Forelimb muscle (tissue), 1 donor: ENCODE data around the gene GKN2. TPM values are rescaled to one million over a fixed set of nuclear protein-coding genes. Genes with fewer than 3 reads are reported as not detected.
"Not testable (repeated sequence)": the region's sequence is repeated elsewhere in the genome, so short reads cannot be mapped to it uniquely, and the experiment has no call there.

Experiments used
- DNase-seq: peaks from one replicate; pipeline ENCODE4 v3.0.0-alpha.2; 2013; ENCODE audit warnings: low read depth
- polyA plus RNA-seq: library from polyadenylated mRNA; unstranded; fragments of 120-200 nt; gene quantifications from one replicate; pipeline ENCODE4 v1.2.1, GENCODE V29; 2013; ENCODE audit not compliant: insufficient read length

Gene GKN2
- polyA plus RNA-seq, 1 donor, result not detected

DNA sequence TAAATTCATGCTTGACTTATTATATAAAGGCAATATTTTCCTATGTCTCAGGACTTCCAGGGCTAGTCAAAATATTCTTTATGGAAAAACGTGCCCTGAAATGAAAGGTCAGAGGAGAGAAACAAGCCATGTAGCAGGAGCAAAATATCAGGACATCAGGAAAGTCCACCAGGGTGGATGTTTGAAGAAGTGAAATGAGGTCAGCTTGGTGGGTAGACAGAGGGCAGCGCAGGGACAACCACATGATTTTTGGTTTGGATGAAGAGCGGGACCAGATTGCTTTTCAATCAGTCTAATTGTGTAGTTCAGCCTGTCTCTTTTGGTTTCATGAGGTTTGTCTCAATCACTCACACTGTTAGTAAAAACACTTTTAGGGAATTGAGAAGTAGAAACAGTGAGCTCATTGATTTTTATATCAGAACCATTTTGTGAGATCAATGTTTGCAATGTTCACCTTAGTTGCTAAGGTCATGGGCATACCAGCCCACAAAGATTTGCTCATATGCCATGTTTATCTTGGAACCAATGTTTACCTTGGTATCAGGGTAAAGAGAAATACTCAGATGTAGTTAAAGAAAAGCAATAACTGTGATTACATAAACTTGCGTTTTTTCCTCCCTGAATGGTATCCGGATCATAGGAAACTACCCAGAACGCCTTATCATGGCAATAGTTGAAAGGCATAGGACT, 32.1 kb downstream of the GKN2 start:
- no peak for DNase-seq

DNA sequence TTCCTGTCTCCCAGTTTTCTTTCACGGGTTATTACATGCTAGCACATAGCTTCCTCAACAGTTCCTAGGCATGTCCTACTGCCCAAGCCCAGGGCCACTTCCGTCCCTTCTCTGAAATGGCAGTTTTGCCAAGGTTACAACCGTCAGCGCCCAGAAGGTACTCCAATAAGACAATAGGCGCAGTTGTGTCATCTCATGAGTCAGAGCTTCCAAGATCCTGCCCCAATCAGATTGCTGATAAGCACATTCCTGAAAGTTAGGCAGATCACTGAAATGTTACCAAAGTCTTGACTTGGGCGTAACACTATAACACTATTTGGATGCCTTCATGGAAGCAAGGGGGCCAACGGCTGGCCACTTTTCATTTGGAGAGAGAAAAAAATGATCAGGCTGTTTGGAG, 34.2 kb downstream of the GKN2 start:
- no peak for DNase-seq

DNA sequence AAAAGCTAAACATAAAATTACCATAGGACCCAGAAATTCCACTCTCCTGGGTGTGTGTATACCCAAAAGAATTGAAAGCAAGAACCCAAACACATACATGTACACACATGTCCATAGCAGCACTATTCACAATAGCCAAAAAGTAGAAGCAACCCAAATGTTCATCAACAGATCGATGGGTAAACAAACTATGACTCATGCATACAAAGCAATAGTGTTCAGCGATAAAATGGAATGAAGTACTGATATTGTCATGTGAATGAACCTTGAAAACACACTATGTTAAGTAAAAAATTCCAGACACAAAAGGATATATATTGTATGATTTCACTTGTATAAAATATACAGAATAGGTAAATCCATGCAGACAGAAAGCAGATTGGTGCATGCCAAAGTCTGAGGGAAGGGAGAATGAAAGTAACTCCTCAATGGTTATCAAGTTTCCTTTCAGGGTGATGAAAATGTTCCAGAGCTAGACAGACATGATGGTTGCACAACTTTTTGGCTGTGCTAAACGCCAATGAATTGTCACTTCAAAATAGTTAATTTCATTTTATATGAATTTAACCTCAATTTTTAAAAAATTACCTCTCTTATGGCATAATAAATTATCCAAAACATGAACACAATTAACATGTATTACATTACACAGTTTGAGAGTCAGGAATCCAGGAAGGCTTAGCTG, 35.5 kb downstream of the GKN2 start:
- DNase-seq, result no peak

DNA sequence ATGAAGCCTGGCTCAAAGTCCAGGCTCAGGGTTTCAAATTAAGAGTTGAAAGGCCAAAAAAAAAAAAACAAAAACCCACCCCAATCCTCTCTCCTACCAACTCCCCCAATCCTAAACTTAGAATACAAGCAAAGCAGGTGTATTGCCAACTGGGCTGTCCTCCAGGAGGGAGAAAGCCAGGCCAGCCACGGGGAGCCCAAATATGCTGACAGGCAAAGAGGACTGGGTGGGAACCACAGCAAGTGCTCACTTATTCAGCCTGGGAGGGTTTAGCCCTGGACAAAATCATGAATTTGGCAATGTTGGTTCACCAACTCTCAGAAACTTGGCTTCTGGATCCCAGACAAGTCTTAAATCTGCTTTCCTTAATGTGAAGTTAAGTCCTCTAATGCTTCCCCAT, 36.5 kb downstream of the GKN2 start:
- no peak for DNase-seq

DNA sequence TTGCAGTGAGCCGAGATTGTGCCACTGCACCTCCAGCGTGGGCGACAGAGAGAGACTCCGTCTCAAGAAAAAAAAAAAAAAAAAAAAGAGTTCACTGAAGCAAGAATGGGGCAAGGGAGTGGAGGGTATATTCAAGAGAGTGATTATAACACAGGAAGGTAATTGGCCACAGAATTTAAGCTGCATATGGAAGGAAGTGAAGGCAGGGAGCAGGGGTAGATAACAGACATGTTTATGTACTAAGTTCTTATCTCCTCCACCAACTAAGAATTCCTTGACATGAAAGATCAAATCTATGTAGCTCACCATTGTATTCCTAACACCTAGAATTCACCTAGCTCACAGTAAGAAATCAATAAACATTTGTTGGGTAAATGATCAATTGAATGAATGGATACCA, 37.3 kb downstream of the GKN2 start:
- DNase-seq, result no peak

DNA sequence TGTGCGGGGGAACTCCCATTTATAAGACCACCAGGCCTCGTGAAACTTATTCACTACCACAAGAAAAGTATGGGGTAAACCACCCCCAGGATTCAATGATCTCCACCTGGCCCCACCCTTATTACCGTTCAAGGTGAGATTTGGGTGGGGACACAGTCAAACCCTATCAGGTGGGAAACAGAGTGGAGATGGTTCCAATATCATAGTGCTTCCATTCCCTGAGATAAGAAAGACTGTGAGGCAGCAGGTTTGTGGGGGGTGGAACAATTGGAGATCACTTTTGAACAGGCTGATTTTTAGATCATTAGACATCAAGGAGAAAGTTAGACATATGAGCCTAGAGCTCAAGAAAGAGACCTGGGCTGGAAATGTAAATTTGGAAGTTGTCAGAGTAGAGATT, 39.3 kb downstream of the GKN2 start:
- DNase-seq, result no peak

DNA sequence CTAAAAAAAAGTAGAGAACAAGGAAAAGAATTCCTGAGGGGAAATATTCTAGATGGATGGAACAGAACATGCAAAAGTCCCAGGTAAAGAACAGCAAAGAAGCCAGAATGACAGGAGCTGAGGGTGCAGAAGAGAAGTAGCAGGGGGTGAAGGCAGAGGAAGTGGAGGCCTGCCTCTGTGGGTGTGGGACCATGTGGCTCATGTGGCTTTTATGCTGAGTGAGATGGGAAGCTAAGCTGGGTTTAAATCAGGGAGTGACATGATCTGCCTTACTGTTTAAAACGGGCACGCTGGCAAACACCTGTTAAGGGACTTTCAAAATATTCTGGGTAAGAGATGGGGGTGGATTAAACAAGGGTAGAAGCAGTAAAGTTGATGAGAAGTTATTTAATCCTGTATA, 40.0 kb downstream of the GKN2 start:
- no peak for DNase-seq

DNA sequence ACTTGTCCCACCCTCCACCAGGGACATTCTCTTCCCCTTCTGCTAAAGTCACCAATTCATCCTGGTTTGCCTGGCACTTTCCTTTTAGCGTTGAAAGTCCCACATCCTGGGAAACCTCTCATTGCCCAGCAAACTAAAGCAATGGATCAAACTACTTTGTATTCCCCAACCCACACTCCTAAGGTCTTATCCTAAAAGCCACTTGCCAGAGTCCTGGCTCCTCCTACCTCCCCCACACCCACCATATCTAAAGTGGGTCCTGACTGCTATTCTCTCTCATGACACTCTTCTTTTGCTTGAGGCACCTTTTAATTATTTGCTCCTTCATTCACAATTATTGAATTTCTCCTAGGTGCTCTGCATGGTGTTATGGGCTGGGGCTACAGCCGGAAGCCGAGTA, 40.6 kb downstream of the GKN2 start:
- DNase-seq, result no peak

DNA sequence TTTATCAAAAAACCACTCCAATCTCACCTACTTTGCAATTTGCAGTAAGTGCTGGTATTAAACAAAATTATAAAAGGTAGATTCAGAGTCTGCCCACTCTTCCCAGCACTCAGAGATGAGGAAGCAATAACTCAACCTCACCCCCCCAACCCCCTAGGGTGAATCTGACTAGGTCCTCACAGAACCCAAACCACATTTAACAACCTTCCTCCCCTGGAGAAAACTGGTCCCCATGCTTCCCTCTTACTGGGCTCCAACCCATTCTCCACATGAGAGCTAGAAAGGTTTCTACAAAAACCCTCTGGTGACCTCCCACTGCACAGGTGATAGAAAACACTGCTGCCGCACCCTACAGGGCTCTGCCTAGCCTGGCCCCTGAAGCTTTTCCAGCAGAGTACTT, 41.0 kb downstream of the GKN2 start:
- no peak for DNase-seq

DNA sequence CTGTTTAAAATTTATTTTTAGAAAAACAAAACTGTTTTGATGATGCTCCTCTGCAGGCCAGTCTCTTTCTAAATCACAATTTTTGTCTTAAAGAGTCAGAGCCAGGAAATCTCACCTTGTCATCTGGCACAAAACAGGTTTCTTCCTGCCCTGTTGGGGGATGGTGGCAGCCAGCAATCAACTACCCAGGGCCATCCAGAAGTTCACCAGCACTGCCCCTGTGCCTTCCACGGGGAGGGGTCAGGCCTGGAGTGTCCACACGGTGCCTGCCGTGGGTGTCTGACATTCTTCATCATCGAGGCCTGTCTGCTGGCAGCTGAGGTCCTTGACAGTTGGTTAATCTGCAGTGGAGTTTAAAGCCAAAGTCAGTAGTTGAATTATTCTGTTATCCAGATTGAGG, 41.4 kb downstream of the GKN2 start:
- no peak for DNase-seq

DNA sequence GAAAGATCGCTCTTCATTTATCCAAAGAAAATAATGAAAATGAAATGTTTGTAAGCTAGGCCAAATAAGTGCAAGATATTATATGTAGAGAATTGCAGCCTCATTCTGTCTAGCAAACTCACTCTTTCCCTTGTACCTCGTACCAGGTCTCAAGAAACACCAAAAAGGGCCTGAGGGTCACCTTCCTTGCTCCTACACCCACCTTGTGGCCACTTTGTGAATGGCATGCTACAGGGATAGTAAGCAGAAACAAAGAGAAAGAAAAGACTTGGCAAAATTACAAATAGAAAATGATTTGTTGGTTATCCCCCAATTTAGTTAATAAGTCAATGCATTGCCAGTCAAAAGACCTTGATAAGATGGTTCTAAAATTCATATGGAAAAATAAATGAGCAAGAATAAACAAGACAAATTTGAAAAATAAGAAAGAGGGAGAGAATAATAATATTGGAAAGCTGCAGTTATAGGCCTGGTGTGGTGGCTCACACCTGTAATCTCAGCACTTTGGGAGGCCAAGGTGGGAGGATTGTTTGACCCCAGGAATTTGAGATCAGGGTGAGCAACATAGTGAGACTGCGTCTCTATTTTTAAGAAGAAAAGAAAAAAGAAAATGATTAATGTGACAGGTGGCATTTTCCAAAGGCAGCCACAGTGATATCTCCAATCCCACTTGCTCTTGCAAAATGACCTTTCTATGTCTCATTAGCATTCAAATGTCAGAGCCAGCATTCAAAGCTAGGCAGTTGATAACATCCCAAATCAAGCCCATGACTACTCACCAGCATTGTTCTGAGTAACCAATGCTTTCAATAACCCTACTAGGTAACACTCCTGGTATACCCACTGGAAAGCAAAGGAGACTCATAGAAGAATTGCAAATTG, 42.7 kb downstream of the GKN2 start:
- DNase-seq, result peak; percentile 35

DNA sequence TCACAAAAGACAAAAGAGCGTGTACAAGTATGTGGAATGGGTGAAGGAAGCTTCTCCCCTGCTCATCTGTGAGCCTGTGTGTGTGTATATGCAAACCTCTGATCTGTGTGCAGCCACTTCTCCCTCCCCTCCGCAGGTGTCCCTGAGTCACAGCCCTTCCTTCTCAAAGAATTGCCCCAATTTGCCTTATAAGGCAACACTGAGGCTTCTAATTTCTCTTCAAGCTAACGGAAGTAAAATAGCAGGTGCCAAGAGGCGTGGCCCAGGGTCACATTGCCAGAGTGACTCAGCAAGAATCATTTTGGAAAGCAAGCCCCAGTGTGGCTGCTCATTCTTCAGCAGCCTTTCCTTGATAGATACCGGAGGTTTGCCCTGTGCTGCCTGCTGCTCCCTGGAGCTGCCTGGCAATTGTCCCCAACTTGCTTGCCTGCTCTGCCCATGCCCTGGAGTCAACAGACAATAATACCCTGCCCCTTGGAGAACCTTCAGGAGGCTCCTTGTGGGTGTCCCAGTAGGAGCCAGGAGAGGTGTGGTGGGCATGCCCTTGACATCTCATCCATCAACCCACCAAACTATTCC, 44.2 kb downstream of the GKN2 start:
- DNase-seq, result peak; percentile 19

DNA sequence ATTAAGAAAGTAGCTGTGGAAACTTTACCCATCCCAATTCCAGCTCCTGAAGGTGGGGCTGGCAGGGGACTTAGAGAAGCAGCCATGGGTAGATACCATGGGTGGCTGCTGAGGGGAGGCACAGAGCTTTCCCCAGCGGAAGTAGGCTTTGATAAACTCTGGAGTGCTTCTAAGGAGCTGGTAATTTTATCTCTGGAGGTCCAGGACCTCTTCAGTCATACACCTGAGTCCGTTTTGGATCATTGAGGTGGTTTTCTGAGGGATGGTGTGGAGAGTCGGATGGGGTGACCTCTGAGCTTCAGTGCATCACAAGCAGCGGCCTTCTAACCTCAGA, 44.8 kb downstream of the GKN2 start:
- DNase-seq, result no peak

DNA sequence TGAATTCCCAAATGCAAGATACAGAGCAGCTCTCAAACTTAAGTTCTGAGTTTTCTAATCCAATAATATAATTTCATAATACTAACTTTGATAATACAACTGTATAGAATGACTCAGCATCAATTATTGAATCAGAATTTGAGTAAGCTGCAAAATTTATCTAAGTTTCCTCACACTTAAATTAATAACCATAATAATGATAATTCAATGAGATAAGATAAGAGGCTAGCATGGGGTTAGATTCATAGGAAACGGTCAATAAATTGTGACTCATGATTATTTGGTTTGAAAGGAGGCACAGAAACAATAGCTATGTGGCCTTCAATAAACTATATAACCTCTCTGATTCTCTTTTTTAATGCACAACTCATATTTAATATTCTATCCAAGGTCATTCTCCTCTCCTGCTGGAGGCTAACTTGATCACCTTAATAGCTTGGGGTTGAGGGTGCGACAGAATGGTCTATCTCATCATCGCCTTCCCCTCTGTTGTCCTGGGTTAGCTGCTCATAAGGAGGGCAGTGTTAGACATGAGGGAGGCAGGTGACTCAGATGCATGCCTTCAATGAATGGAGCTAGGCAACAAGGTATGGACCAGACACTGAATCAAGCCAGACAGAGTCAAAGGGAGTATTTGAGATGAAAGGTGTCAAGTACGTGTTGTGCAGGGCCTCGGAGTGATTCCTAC, 45.3 kb downstream of the GKN2 start:
- no peak for DNase-seq

DNA sequence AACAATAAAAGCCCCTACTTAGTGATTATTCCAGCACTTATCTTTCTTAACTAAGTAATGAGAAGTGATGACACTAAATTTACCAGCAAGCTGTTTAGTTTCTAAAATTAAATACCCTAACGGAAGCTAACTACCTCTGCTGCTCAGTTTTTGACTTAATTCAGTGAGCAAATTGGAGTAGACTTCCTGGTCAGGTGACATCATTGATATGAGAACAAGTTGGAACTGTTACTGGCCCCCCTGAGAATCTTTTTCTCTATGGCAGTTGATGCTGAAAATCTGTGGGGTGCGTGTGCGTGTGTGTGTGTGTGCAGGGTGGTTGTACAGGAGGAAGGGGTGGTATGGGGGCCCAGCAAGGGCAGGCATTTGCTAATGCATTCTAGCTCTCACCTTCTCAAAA, 46.0 kb downstream of the GKN2 start:
- no peak for DNase-seq

DNA sequence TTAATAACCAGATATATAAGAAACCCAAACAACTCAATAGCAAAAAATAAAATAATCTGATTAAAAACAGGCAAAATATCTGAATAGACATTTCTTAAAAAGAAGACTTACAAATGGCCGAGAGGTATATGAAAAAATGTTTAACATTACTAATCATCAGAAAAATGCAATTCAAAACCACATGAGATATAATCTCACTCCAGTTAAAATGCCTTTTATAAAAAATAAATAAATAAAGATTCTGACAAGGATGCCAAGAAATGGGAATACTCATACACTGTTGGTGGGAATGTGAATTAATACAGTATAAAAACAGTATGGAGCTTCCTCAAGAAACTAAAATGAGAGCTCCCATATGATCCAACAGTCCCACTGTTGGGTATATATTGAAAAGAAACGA, 47.6 kb downstream of the GKN2 start:
- no peak for DNase-seq

DNA sequence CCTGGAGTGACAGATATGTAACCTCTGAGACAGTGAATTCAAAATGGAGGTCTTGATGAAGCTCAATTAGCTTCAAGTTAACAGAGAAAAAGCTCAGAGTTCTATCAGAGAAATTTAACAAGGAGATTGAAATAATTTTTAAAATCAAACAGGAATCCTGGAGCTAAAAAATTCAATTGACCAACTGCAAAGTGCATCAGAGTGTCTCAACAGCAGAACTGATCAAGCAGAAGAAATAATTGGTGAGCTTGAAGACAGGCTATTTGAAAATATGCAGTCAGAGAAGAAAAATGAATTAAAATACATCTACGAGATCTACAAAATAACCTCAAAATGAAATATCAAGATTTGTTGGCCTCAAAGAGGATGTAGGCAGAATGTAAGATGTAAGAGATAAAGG, 51.1 kb downstream of the GKN2 start:
- no peak for DNase-seq

DNA sequence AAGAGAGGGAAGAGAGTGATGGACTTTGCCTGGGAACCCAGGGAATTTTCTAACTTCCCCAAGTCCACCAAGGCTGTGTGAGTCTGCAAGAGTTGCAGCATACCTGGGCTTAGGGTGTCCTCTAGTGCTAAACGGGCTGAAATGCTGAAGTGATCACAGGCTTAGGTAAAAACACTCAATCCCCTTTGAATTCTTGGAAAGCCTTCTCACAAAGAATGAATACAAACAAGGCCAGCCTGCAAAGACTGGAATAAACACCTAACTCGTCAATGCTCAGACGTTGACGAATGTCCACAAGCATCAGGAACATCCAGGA, 51.5 kb downstream of the GKN2 start:
- no peak for DNase-seq

DNA sequence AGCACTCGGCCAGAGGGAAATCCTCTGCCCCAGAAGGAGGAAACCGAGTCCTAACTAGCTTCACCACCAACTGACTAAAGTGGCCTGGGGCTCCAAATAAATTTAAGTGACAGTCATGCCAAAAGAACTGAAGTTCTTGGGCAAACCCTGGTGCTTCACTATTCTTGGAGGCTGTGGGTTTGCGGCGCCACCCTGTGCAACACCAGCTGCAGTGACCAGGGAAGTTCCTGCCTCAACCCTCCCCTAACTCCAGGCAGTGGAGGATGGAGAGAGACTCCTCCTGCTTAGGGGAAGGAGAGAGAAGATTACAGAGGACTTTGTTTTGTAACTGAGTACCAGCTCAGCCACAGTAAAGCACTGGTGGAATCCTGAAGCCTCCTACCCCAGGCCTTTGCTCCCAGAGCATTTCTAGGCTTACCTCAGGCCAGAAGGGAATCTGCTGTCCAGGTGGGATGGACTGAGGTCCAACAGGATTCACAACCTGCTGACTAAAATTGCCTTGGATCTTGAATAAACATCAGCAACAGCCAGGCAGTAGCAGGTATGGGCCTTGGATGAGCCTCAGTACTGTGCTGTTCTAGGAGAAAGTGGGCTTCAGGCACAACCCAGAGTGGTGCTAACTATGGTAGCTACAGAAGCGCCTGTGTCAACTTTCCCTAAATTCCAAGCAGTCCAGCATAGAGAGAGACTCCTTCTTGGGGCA, 52.0 kb downstream of the GKN2 start:
- no peak for DNase-seq

DNA sequence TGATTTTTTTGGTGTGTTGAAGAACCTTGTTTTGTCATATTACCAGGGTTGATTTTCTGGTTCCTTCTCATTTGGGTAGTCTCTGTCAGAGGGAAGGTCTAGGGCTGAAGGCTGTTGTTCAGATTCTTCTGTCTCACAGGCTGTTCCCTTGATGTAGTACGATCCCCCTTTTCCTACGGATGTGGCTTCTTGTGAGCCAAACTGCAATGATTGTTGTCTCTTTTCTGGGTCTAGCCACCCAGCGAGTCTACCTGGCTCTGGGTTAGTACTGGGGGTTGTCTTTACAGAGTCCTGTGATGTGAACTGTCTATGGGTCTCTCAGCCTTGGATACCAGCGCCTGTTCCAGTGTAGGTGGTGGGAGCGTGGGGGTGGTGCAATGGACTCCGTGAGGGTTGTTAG, 56.7 kb downstream of the GKN2 start:
- not testable (repeated sequence) for DNase-seq
